Parathyroid adenoma (tissue), 2 donors: ENCODE results near the gene ACP7.

ENCODE experiments used
- H2AFZ ChIP-seq: fragments of 300-600 bp; sonication (generic); one replicate; pipeline ENCODE4 v1.7.0; 2017; ENCODE audit warnings: antibody characterized with exemption, mild to moderate bottlenecking
- H3K27ac ChIP-seq: fragments of 300-600 bp; sonication (generic); one replicate; pipeline ENCODE4 v1.7.0; 2017
- H3K27me3 ChIP-seq: fragments of 300-600 bp; sonication (generic); one replicate; pipeline ENCODE4 v1.7.0; 2017; ENCODE audit warnings: low read length; ENCODE audit not compliant: control insufficient read depth, insufficient read depth
- H3K36me3 ChIP-seq: fragments of 300-600 bp; sonication (generic); one replicate; pipeline ENCODE4 v1.7.0; 2017; ENCODE audit warnings: low read length; ENCODE audit not compliant: control insufficient read depth, insufficient read depth
- H3K4me1 ChIP-seq: fragments of 300-600 bp; sonication (generic); one replicate; pipeline ENCODE4 v1.7.0; 2017; ENCODE audit warnings: control low read depth
- H3K4me2 ChIP-seq: fragments of 300-600 bp; sonication (generic); one replicate; pipeline ENCODE4 v1.7.0; 2017; ENCODE audit warnings: low read length
- H3K4me3 ChIP-seq: fragments of 300-600 bp; sonication (generic); one replicate; pipeline ENCODE4 v1.7.0; 2017; ENCODE audit warnings: low read depth, low read length
- H3K79me2 ChIP-seq: fragments of 300-600 bp; sonication (generic); one replicate; pipeline ENCODE4 v1.7.0; 2017; ENCODE audit warnings: control low read depth
- H3K9ac ChIP-seq: fragments of 300-600 bp; sonication (generic); one replicate; pipeline ENCODE4 v1.7.0; 2017; ENCODE audit warnings: mild to moderate bottlenecking
- H3K9me3 ChIP-seq: fragments of 300-600 bp; sonication (generic); one replicate; pipeline ENCODE4 v1.7.0; 2017; ENCODE audit warnings: low read length; ENCODE audit not compliant: control insufficient read depth
- TF ChIP-seq, protein P1 (sequence below): fragments of 300-600 bp; sonication (generic); IDR thresholded peaks from one replicate; pipeline ENCODE4 v1.7.0; 2017; ENCODE audit warnings: antibody characterized with exemption, mild to moderate bottlenecking
- donor health status: primary hyperparathyroidism.

Gene ACP7

DNA sequence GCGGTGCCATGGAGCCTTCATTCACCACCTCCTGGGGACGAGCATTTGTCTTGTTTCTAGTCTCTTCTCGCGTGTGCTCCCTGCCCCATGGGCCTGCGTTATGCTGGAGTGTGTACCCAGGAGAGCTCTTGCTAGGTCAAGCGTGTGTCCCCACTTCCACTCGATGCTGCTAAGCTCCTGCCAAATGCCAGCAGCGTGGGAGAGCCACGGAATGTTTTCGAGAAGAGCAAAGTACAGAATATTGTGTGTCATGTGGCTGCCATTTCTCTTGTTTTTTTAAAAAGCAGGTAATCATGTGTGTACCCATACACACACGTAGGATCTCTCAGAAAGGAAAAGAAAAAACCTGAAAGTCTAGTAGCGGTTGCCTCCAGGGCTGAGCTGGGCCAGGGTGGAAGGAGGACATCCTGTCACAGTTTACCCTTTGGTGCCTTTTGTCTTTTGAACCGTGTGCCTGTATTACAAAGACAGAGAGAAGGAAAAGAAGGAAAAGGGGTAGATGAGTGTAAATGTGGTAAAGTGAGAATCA is 70.0 kb downstream of the ACP7 start:
- Histone ChIP-seq H3K4me1 (peaks cover 50% of the 10 kb centered on the region), H3K36me3 (no peaks in the 10 kb centered on the region), H3K9me3 (no peaks in the 10 kb centered on the region), H2AFZ (peak overlapping the region; percentile 54), H3K4me2 (peak overlapping the region; percentile 56), H3K27me3 (no peaks in the 10 kb centered on the region), H3K4me3 (peak overlapping the region; percentile 28), H3K9ac (no peak overlapping the region), H3K27ac (peak overlapping the region; percentile 81), H3K79me2 (peaks cover 83% of the 10 kb centered on the region)
- TF ChIP-seq, protein P1, sequence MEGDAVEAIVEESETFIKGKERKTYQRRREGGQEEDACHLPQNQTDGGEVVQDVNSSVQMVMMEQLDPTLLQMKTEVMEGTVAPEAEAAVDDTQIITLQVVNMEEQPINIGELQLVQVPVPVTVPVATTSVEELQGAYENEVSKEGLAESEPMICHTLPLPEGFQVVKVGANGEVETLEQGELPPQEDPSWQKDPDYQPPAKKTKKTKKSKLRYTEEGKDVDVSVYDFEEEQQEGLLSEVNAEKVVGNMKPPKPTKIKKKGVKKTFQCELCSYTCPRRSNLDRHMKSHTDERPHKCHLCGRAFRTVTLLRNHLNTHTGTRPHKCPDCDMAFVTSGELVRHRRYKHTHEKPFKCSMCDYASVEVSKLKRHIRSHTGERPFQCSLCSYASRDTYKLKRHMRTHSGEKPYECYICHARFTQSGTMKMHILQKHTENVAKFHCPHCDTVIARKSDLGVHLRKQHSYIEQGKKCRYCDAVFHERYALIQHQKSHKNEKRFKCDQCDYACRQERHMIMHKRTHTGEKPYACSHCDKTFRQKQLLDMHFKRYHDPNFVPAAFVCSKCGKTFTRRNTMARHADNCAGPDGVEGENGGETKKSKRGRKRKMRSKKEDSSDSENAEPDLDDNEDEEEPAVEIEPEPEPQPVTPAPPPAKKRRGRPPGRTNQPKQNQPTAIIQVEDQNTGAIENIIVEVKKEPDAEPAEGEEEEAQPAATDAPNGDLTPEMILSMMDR, result no peak

DNA sequence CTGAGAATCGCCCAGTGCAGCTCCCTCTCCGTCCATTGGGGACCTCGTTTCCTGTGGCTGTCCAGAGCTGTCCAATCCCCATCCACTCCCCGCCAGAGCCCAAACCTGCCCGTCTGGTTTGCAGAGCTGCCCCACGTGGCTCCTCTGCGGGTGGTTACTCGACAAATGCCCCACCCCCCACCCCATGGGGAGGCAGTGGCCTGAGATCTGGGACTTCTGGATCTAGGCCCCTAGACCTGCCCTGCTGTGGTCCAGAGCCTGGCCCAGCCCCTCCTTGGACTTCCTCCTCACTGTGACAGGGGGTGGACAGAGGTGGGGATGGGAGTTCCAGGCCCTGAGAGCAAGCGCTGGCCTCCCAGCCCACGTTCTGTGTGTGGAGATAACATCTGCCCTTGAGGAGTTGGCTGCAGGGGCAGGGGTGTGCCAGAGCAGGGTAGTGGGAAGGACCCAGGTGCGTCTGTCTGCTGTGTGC is 70.5 kb downstream of the ACP7 start:
- Histone ChIP-seq H3K27ac (peak overlapping the region; percentile 81), H3K79me2 (peaks cover 84% of the 10 kb centered on the region), H3K9me3 (no peaks in the 10 kb centered on the region), H3K4me3 (peak overlapping the region; percentile 28), H3K27me3 (no peaks in the 10 kb centered on the region), H3K36me3 (no peaks in the 10 kb centered on the region), H3K4me2 (peak overlapping the region; percentile 56), H2AFZ (peak overlapping the region; percentile 54), H3K4me1 (peaks cover 50% of the 10 kb centered on the region), H3K9ac (no peak overlapping the region)
- TF ChIP-seq, protein P1, result peak; percentile 34

DNA sequence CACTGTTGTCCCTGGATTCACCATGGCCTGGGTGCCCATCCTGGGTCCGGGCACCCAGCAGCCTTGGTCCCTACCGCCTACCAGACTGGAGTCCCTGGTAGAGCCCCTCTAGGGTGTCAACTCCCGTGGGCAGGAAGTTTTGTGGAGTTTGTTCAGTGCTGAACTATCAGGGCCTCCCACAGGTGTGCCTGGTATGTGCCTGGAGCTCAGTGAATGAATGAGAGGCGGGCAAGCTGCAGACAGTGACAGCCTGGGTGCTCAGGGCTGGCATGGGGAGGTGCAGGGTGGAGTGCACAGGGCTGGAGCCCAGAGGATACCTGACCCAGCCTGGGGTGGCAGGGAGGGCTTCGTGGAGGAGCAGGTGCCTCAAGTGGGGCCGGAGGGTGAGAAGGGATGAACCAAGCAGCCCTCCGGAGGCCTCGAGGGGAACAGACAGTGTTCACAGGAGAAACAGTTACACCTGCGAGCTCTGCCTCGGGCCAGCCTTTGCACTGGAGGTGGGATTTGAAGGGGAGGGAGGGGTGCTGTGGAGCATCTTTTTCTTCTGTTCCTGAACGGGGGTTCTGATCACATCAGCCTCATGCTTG is 71.0 kb downstream of the ACP7 start:
- Histone ChIP-seq H3K4me3 (no peak overlapping the region), H3K27ac (peak overlapping the region; percentile 81), H3K9me3 (no peaks in the 10 kb centered on the region), H3K4me2 (peak overlapping the region; percentile 56), H3K79me2 (peaks cover 87% of the 10 kb centered on the region), H3K4me1 (peaks cover 51% of the 10 kb centered on the region), H2AFZ (no peak overlapping the region), H3K36me3 (no peaks in the 10 kb centered on the region), H3K9ac (no peak overlapping the region), H3K27me3 (no peaks in the 10 kb centered on the region)
- TF ChIP-seq, protein P1, result no peak

DNA sequence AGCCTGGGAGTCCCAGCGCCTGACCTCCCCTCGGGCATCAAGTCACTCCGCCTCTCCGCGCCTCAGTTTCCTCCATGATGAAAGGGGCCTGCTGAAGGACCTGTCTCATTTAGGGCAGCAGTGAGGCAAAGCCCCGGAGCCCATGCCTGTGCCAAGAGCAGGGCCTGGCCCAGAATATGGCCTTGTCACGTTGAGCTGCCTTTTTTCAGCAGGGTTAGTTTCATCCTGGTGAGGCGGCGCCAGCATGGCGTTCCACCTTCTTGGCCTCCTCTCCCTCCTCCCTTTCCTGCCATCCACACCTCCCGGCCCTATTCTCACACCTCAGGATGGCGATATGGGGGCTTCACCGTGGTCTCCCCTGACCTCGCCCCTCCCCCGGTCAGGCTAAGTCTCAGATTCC is 71.6 kb downstream of the ACP7 start:
- no peak overlapping the region for H3K9ac ChIP-seq

More for the DNA sequence above, 71.6 kb downstream of the ACP7 start:
- Histone ChIP-seq H2AFZ (no peak overlapping the region), H3K4me2 (no peak overlapping the region), H3K9me3 (no peaks in the 10 kb centered on the region), H3K4me3 (no peak overlapping the region), H3K79me2 (peaks cover 88% of the 10 kb centered on the region), H3K27ac (peak overlapping the region; percentile 81), H3K27me3 (no peaks in the 10 kb centered on the region), H3K36me3 (no peaks in the 10 kb centered on the region), H3K4me1 (peaks cover 54% of the 10 kb centered on the region)
- TF ChIP-seq, protein P1, result no peak
